ENCODE data around the gene MRPS24. TPM values are rescaled to one million over a fixed set of nuclear protein-coding genes. Genes with fewer than 3 reads are reported as not detected.

Gene MRPS24
- total and polyA plus RNA-seq, 2 of the 13 experiments (the other 11 are each of a cell fraction or from before 2014, with no cell fraction given), result 135 to 162 TPM

GRCh38 chr7:43906331-43907010, 37.2 kb upstream of the MRPS24 start, which contains the start of gene URGCP (continued):
- TF ChIP-seq SIN3B (IDR thresholded peaks at IDR 0.05; ENCODE audit: low read length), result no peak
- TF ChIP-seq RBFOX2 (IDR thresholded peaks at IDR 0.05; ENCODE audit: low read depth, low read length), result peak; percentile 79
- TF ChIP-seq BRF2 (CRISPR knock-in tag; IDR thresholded peaks at IDR 0.05), result 0 out of 2 replicates have a peak, but pooled peaks have one; percentile 40
- 0 out of 2 replicates have a peak, but pooled peaks have one; percentile 20 for TF ChIP-seq ZNF777 (CRISPR knock-in tag; IDR thresholded peaks at IDR 0.05)
- TF ChIP-seq KDM2A (CRISPR knock-in tag; IDR thresholded peaks at IDR 0.05; ENCODE audit: borderline replicate concordance, low read depth), result peak; percentile 76
- TF ChIP-seq ZNF574 (CRISPR knock-in tag; IDR thresholded peaks at IDR 0.05), result peak; percentile 56
- TF ChIP-seq AGO1 (IDR thresholded peaks at IDR 0.05; ENCODE audit: low read depth, low read length, poor library complexity, severe bottlenecking), result no peak
- TF ChIP-seq NR2F1 (CRISPR knock-in tag; IDR thresholded peaks at IDR 0.05), result no peak
- TF ChIP-seq, protein P1, sequence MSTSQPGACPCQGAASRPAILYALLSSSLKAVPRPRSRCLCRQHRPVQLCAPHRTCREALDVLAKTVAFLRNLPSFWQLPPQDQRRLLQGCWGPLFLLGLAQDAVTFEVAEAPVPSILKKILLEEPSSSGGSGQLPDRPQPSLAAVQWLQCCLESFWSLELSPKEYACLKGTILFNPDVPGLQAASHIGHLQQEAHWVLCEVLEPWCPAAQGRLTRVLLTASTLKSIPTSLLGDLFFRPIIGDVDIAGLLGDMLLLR (CRISPR knock-in tag; IDR thresholded peaks at IDR 0.05), result peak; percentile 42; the same call in 1 of the 2 replicates

All from HepG2 (cell line).